ENCODE data around the gene EIF4E.

EIF4E gene

GRCh38 chr4:98903963-98904362, 25.0 kb downstream of the EIF4E start:
- no peaks in the 10 kb centered on the region for H3K9me3 ChIP-seq (ENCODE audit: insufficient read depth, low read depth, low read length)
- H4K20me1 ChIP-seq (ENCODE audit: insufficient read depth, low read length, poor library complexity, severe bottlenecking), result peaks cover 95% of the 10 kb centered on the region
- TF ChIP-seq EZH2phosphoT487 (IDR thresholded peaks at IDR 0.05; ENCODE audit: borderline replicate concordance) (no peak), CTCF (conservative IDR thresholded peaks at IDR 0.05; ENCODE audit: low read length) (no peak)
- H3K9ac ChIP-seq (ENCODE audit: low read depth, low read length, poor library complexity, severe bottlenecking), result no peak overlapping the region
- no peak overlapping the region for H3K4me3 ChIP-seq (ENCODE audit: low read length, poor library complexity, severe bottlenecking)
- H3K27me3 ChIP-seq (ENCODE audit: insufficient read depth, low read length, poor library complexity, severe bottlenecking), result no peaks in the 10 kb centered on the region
- H3K36me3 ChIP-seq (ENCODE audit: insufficient read depth, low read length), result peaks cover 35% of the 10 kb centered on the region
- H3K4me1 ChIP-seq (ENCODE audit: insufficient read depth, low read length, poor library complexity, severe bottlenecking), result no peaks in the 10 kb centered on the region
- no peak overlapping the region for H2AFZ ChIP-seq (ENCODE audit: low read length)
- no peaks in the 10 kb centered on the region for H3F3A ChIP-seq (ENCODE audit: low read depth)
- no peaks in the 10 kb centered on the region for H3K9me2 ChIP-seq (replicated peaks; ENCODE audit: low read depth, low read length)
- peaks cover 100% of the 10 kb centered on the region for H3K79me2 ChIP-seq (ENCODE audit: insufficient read depth, low read length)
- no peak overlapping the region for H3K4me2 ChIP-seq (ENCODE audit: low read depth, low read length, poor library complexity, severe bottlenecking)

GRCh38 chr4:98903561-98903960, 25.4 kb downstream of the EIF4E start:
- H3K27me3 ChIP-seq (ENCODE audit: insufficient read depth, low read length, poor library complexity, severe bottlenecking), result no peaks in the 10 kb centered on the region
- H3K4me2 ChIP-seq (ENCODE audit: low read depth, low read length, poor library complexity, severe bottlenecking), result no peak overlapping the region
- H3K4me1 ChIP-seq (ENCODE audit: insufficient read depth, low read length, poor library complexity, severe bottlenecking), result no peaks in the 10 kb centered on the region
- no peak overlapping the region for H3K9ac ChIP-seq (ENCODE audit: low read depth, low read length, poor library complexity, severe bottlenecking)
- H3F3A ChIP-seq (ENCODE audit: low read depth), result no peaks in the 10 kb centered on the region
- peaks cover 95% of the 10 kb centered on the region for H4K20me1 ChIP-seq (ENCODE audit: insufficient read depth, low read length, poor library complexity, severe bottlenecking)
- H3K79me2 ChIP-seq (ENCODE audit: insufficient read depth, low read length), result peaks cover 100% of the 10 kb centered on the region
- no peak overlapping the region for H3K4me3 ChIP-seq (ENCODE audit: low read length, poor library complexity, severe bottlenecking)
- H3K9me2 ChIP-seq (replicated peaks; ENCODE audit: low read depth, low read length), result no peaks in the 10 kb centered on the region
- no peak overlapping the region for H2AFZ ChIP-seq (ENCODE audit: low read length)
- H3K36me3 ChIP-seq (ENCODE audit: insufficient read depth, low read length), result peaks cover 38% of the 10 kb centered on the region
- no peak for TF ChIP-seq CTCF (conservative IDR thresholded peaks at IDR 0.05; ENCODE audit: low read length)
- no peak for TF ChIP-seq EZH2phosphoT487 (IDR thresholded peaks at IDR 0.05; ENCODE audit: borderline replicate concordance)
- H3K9me3 ChIP-seq (ENCODE audit: insufficient read depth, low read depth, low read length), result no peaks in the 10 kb centered on the region

GRCh38 chr4:98899277-98899676, 29.7 kb downstream of the EIF4E start:
- Histone ChIP-seq H2AFZ (ENCODE audit: low read length) (no peak overlapping the region), H3K4me1 (ENCODE audit: insufficient read depth, low read length, poor library complexity, severe bottlenecking) (no peaks in the 10 kb centered on the region), H3K27me3 (ENCODE audit: insufficient read depth, low read length, poor library complexity, severe bottlenecking) (no peaks in the 10 kb centered on the region), H3K9me3 (ENCODE audit: insufficient read depth, low read depth, low read length) (no peaks in the 10 kb centered on the region), H3K79me2 (ENCODE audit: insufficient read depth, low read length) (peaks cover 98% of the 10 kb centered on the region), H3F3A (ENCODE audit: low read depth) (no peaks in the 10 kb centered on the region), H3K4me3 (ENCODE audit: low read length, poor library complexity, severe bottlenecking) (no peak overlapping the region), H3K9ac (ENCODE audit: low read depth, low read length, poor library complexity, severe bottlenecking) (no peak overlapping the region), H3K36me3 (ENCODE audit: insufficient read depth, low read length) (peaks cover 72% of the 10 kb centered on the region), H4K20me1 (ENCODE audit: insufficient read depth, low read length, poor library complexity, severe bottlenecking) (peaks cover 76% of the 10 kb centered on the region), H3K4me2 (ENCODE audit: low read depth, low read length, poor library complexity, severe bottlenecking) (no peak overlapping the region), H3K9me2 (replicated peaks; ENCODE audit: low read depth, low read length) (no peaks in the 10 kb centered on the region)
- TF ChIP-seq CTCF (conservative IDR thresholded peaks at IDR 0.05; ENCODE audit: low read length) (no peak), EZH2phosphoT487 (IDR thresholded peaks at IDR 0.05; ENCODE audit: borderline replicate concordance) (no peak)
